Nephron (organoid): ENCODE results near the gene PRTG.

Experiments used
- H3K27ac Mint-ChIP-seq, 3 experiments: 2 replicates each; pipeline ENCODE4 v1.8.0; 2020; ENCODE audit warnings: mixed read lengths in 3 of 3, mild to moderate bottlenecking in 2 of 3, moderate library complexity in 1 of 3
- H3K27me3 Mint-ChIP-seq: 2 replicates; pipeline ENCODE4 v1.8.0; 2021; ENCODE audit warnings: low read depth, mild to moderate bottlenecking, moderate library complexity, mixed read lengths
- H3K36me3 Mint-ChIP-seq: 2 replicates; pipeline ENCODE4 v1.8.0; 2020; ENCODE audit warnings: low read depth, mixed read lengths
- H3K4me1 Mint-ChIP-seq: 2 replicates; pipeline ENCODE4 v1.8.0; 2020; ENCODE audit warnings: mixed read lengths
- H3K4me3 Mint-ChIP-seq, 3 experiments: 2 replicates each; pipeline ENCODE4 v1.8.0; 2020; ENCODE audit warnings: mild to moderate bottlenecking in 3 of 3, mixed read lengths in 3 of 3, moderate library complexity in 2 of 3
- H3K9me3 Mint-ChIP-seq: 2 replicates; pipeline ENCODE4 v1.8.0; 2020; ENCODE audit warnings: mixed read lengths
- TF ChIP-seq, protein P1 (sequence below), 3 experiments: fragments of 200-600 bp; sonication (generic); IDR thresholded peaks; one replicate each; pipeline ENCODE4 v1.5.0; 2021; ENCODE audit warnings: antibody characterized with exemption in 3 of 3; ENCODE audit not compliant: unreplicated experiment in 3 of 3

Gene PRTG

DNA sequence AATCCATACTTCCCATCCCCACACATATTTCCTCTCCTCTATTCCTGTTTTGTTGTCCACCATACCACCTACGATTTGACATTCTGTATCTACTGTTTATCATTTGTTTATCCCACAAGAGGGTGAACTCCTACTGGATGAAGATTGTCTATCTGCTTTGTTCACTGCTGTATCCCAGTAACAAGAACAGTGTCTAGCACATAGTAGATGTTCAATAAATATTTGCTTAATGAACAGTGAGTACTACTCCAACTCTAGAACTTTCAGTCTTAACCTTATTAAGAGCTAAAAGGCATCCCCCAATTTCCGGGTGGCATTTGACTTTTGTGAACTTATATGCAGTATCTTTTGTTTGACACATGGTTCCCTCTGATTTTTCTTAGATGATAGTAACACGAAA lies 156.1 kb downstream of the PRTG start:
- peaks cover 15% of the 10 kb centered on the region for H3K4me1 Mint-ChIP-seq
- no peak overlapping the region for H3K4me3 Mint-ChIP-seq
- H3K27ac Mint-ChIP-seq: no peak overlapping the region
- TF ChIP-seq, protein P1, sequence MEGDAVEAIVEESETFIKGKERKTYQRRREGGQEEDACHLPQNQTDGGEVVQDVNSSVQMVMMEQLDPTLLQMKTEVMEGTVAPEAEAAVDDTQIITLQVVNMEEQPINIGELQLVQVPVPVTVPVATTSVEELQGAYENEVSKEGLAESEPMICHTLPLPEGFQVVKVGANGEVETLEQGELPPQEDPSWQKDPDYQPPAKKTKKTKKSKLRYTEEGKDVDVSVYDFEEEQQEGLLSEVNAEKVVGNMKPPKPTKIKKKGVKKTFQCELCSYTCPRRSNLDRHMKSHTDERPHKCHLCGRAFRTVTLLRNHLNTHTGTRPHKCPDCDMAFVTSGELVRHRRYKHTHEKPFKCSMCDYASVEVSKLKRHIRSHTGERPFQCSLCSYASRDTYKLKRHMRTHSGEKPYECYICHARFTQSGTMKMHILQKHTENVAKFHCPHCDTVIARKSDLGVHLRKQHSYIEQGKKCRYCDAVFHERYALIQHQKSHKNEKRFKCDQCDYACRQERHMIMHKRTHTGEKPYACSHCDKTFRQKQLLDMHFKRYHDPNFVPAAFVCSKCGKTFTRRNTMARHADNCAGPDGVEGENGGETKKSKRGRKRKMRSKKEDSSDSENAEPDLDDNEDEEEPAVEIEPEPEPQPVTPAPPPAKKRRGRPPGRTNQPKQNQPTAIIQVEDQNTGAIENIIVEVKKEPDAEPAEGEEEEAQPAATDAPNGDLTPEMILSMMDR (IDR thresholded peaks at IDR 0.05; ENCODE audit: unreplicated experiment in 3 of 3): no peak
- no peaks in the 10 kb centered on the region for H3K9me3 Mint-ChIP-seq
- H3K27me3 Mint-ChIP-seq: no peaks in the 10 kb centered on the region
- peaks cover 3% of the 10 kb centered on the region for H3K36me3 Mint-ChIP-seq

DNA sequence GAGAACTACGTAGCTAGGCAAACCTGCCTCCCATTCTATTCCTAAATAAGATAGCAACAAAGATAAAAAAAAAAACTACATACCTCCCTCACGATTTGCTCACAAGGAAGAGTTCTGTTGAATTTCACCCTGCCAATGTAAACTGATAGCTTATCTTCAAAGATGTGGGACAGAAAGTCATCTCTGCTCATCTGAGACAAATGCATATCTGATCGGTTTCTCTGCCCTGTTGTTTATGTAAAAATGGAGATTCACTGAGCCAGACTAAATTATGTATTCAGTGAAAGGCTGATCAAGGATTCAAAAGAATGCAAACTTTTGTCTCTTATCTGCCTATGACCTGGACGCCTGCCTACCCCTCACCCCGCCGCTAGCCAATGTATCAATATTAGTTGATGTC lies 166.0 kb downstream of the PRTG start:
- H3K36me3 Mint-ChIP-seq: peaks cover 32% of the 10 kb centered on the region
- TF ChIP-seq, protein P1 (IDR thresholded peaks at IDR 0.05; ENCODE audit: unreplicated experiment in 3 of 3): no peak
- peaks cover 7% of the 10 kb centered on the region for H3K9me3 Mint-ChIP-seq
- no peak overlapping the region for H3K27ac Mint-ChIP-seq
- no peaks in the 10 kb centered on the region for H3K27me3 Mint-ChIP-seq
- no peak overlapping the region for H3K4me3 Mint-ChIP-seq
- peaks cover 8% of the 10 kb centered on the region for H3K4me1 Mint-ChIP-seq

DNA sequence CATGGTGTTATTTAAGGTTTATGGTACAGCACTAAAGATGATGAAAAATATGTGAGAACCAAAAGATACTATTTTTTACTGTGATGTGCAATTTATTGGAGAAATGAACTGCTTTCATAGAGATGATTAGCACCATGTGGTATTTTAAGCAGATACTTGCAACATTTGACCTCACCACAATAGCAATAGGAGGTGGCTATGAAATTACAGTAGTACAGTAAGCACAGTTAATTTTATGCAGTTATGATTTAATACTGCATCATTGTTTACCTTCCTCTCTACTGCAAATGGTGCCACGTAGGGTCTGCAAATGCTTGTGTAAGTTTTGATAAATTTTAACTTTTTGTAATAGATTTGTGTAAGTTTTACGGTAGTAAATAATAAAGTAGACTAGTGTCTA lies 168.9 kb downstream of the PRTG start:
- Mint-ChIP-seq H3K36me3 (peaks cover 55% of the 10 kb centered on the region), H3K4me1 (no peaks in the 10 kb centered on the region), H3K4me3 (no peak overlapping the region), H3K27ac (no peak overlapping the region), H3K9me3 (peaks cover 18% of the 10 kb centered on the region), H3K27me3 (no peaks in the 10 kb centered on the region)
- TF ChIP-seq, protein P1 (IDR thresholded peaks at IDR 0.05; ENCODE audit: unreplicated experiment in 3 of 3): no peak

DNA sequence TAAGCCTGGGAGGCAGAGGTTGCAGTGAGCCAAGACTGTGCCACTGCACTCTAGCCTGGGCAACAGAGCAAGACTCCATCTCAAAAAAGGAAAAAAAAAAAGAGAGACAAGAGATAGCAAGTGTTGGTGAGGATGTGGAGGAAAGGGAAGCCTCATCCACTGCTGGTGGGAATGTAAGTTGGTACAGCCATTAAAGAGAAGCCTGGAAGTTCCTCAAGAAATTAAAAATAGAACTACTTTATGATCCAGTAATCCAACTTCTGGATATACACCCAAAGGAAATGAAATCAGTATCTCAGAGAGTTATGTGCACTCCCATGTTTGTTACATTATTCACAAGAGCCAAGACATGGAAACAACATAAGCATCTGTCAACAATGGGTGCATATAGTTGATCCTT lies 169.7 kb downstream of the PRTG start:
- peaks cover 20% of the 10 kb centered on the region for H3K9me3 Mint-ChIP-seq
- no peak overlapping the region for H3K4me3 Mint-ChIP-seq
- TF ChIP-seq, protein P1 (IDR thresholded peaks at IDR 0.05; ENCODE audit: unreplicated experiment in 3 of 3): no peak
- no peaks in the 10 kb centered on the region for H3K4me1 Mint-ChIP-seq
- H3K27ac Mint-ChIP-seq: no peak overlapping the region
- H3K36me3 Mint-ChIP-seq: peaks cover 62% of the 10 kb centered on the region
- no peaks in the 10 kb centered on the region for H3K27me3 Mint-ChIP-seq

DNA sequence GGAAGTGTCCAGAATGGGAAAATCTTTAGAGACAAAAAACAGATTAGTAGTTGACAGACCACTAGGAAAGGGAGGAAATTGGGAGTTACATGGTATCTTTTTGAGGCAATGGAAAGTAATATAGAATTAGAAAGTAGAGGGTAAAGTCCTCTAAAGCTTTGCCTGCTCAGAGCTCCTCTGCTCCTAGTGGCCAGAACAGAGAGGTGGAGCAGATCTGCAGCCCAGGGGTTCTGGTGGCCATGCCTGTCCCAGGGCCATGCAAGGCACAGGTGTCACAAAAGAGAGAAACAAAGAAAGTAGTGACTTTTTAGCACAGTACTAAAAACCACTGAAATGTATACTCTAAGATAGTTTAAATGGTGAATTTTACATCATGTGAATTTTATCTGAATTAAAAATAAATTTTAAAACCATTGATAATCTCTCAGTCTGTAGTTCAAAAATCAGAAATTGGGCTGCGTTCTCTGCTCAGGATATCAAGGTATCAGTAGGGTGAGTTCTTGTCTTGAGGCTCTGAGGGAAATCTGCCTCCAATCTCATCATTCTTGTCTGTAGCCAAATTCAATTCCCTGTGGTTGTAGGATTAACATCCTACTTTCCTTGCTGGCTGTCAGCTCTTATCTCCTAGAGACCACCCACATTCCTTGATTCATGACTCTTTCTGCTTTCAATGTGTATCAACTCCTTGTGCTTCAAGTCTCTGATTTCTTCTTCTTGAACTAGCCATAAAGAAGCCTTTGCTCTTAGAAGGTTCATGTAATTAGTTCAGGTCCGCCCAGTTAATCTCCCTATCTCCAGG lies 178.4 kb downstream of the PRTG start:
- H3K36me3 Mint-ChIP-seq: peaks cover 78% of the 10 kb centered on the region
- H3K4me1 Mint-ChIP-seq: no peaks in the 10 kb centered on the region
- no peak overlapping the region for H3K27ac Mint-ChIP-seq
- H3K9me3 Mint-ChIP-seq: peaks cover 69% of the 10 kb centered on the region
- H3K4me3 Mint-ChIP-seq: no peak overlapping the region
- no peaks in the 10 kb centered on the region for H3K27me3 Mint-ChIP-seq
- TF ChIP-seq, protein P1 (IDR thresholded peaks at IDR 0.05; ENCODE audit: unreplicated experiment in 3 of 3): no peak

DNA sequence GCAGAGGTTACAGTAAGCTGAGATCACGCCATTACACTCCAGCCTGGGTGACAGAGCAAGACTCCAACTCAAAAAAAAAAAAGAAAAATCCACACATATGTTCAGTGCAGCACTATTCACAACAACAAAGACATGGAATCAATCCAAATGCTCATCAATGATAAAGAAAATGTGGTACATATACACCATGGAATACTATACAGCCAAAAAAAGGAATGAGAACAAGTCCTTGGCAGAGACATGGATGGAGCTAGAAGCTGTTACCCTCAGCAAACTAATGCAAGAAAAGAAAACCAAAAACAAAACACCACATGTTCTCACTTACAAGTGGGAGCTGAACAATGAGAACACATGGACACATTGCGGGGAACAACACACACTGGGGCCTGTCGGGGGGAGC lies 180.4 kb downstream of the PRTG start:
- TF ChIP-seq, protein P1 (IDR thresholded peaks at IDR 0.05; ENCODE audit: unreplicated experiment in 3 of 3): no peak
- Mint-ChIP-seq H3K36me3 (peaks cover 69% of the 10 kb centered on the region), H3K4me1 (no peaks in the 10 kb centered on the region), H3K27ac (no peak overlapping the region), H3K27me3 (no peaks in the 10 kb centered on the region), H3K4me3 (no peak overlapping the region), H3K9me3 (peaks cover 69% of the 10 kb centered on the region)
